Daoy (cell line): ENCODE results near the gene EGLN2. TPM values are rescaled to one million over a fixed set of nuclear protein-coding genes. Genes with fewer than 3 reads are reported as not detected.
"Not testable (repeated sequence)": the region's sequence is repeated elsewhere in the genome, so short reads cannot be mapped to it uniquely, and the experiment has no call there.

Experiments
- DNase-seq: peaks from one replicate; pipeline ENCODE4 v3.0.0-alpha.2; 2015; ENCODE audit warnings: low read depth
- total RNA-seq: library from RNA; depleted of rRNA; stranded (reverse); fragments of >200 nt; shearing (Covaris generic); gene quantifications from 2 replicates; pipeline ENCODE4 v1.2.3, GENCODE V29; 2014; rRNA removed

Gene EGLN2
- total RNA-seq: 46.0 and 54.7 TPM in 2 replicates

GRCh38 chr19:40798683-40799557 is at the start of gene EGLN2:
EGLN2 (plus strand) TSS chr19:40799191; CDS start chr19:40800573, 1,382 bp downstream.
- DNase-seq: peak; percentile 100

- peak; percentile 100 for DNase-seq
Measured at GRCh38 chr19:40750058-40750873, 48.7 kb upstream of the EGLN2 start, which contains the start of gene ACTMAP. ACTMAP (minus strand) TSS chr19:40750477; CDS start chr19:40749803, 674 bp downstream.

GRCh38 chr19:40750874-40751537 is 48.0 kb upstream of the EGLN2 start, which contains the start of gene SNRPA:
SNRPA (plus strand) TSS chr19:40751203; CDS start chr19:40751409, 206 bp downstream.
- peak; percentile 98 for DNase-seq

GRCh38 chr19:40752257-40752781 is 46.7 kb upstream of the EGLN2 start:
- DNase-seq: no peak

- DNase-seq: no peak
Measured at GRCh38 chr19:40754611-40755247, 44.3 kb upstream of the EGLN2 start.

GRCh38 chr19:40755248-40755624 is 43.8 kb upstream of the EGLN2 start:
- no peak for DNase-seq

DNA sequence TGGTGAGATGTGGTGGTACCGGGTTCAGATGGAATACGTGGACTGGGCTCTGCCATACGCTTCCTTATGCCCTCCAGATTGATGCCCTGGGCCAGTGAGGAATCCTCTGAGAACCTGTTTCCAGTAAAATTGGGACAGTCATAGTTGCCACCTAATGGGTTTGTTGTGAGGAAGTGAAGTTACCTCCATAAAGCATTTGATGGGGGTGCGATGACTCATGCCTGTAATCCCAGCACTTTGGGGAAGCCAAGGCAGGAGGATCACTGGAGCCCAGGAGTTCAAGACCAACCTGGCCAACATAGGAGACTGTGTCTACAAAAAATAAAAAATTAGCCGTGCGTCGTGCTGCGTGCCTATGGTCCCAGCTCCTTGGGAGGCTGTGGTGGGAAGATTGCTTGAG is 43.2 kb upstream of the EGLN2 start:
- DNase-seq: no peak

DNA sequence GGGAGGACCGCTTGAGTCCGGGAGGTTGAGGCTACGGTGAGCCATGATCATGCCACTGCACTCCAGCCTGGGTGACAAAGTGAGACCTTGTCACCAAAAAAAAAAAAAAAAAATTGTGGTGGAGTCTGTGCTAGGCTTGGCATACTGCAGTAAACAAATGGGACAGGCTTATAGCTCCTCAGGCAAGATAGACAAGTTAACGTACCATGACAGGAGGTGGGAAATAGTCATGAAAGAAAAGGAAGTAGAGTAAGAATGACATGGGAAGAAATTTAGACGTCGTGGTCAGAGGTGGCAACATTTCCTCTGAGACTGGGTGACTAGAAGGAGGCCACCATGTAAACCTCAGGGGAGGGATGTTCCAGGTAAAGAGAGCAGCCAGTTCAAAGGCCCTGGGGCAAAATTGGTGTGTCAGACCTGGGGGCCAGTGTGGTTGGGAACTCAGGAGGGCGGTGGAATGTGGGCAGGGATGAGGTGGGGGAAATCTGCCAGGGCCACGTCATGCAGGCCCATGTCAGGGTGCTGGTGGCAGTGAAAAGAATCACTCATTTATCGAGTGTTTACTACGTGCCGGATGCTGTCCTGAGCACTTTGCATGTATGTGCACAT is 42.4 kb upstream of the EGLN2 start:
- no peak for DNase-seq

DNA sequence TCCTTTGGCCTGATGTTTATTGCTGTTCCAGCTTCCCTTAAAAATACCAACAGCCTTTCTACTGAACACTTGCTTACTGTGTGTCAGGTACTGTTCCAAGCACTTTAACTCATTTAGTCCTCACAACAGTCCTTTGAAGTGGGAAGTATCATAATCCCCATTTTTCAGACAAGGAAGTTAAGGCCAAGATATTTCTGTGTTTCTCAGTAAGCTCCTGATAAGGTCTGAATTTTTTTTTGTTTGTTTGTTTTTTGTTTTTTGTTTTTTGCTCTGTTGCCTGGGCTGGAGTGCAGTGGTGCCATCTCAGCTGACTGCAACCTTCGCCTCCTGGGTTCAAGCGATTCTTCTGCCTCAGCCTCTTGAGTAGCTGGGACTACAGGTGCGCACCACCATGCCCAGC is 40.5 kb upstream of the EGLN2 start:
- no peak for DNase-seq

GRCh38 chr19:40759352-40759751 is 39.6 kb upstream of the EGLN2 start:
- DNase-seq: no peak

DNA sequence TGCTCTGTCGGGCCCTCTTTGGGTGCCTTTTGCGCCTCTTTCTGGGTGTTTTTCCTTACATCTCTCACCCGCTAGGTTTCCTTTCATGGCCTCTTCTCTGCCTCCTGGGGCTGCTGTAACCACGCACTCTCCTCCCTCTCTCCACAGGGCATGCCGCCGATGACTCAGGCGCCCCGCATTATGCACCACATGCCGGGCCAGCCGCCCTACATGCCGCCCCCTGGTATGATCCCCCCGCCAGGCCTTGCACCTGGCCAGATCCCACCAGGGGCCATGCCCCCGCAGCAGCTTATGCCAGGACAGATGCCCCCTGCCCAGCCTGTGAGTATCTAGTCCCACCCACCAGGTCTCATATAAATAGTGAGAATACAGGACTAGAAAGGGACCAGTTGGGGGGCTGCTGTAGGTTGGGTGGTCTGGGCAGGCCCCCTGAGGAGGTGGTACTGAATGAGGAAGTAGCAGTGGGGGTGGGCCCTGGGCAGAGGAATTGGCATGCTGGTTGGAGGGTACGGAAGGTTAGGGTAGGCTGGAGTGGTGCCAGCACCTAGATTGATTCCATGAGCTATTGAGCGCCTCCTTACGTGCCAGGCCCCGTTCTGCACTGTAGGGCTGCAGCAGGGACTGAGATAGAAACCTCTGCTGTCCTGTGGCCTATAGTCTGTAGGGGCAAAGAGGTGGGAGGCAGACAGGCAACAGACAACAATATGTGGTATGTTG is 36.1 kb upstream of the EGLN2 start:
- DNase-seq: no peak

- DNase-seq: no peak
Measured at GRCh38 chr19:40763526-40763925, 35.5 kb upstream of the EGLN2 start.

DNA sequence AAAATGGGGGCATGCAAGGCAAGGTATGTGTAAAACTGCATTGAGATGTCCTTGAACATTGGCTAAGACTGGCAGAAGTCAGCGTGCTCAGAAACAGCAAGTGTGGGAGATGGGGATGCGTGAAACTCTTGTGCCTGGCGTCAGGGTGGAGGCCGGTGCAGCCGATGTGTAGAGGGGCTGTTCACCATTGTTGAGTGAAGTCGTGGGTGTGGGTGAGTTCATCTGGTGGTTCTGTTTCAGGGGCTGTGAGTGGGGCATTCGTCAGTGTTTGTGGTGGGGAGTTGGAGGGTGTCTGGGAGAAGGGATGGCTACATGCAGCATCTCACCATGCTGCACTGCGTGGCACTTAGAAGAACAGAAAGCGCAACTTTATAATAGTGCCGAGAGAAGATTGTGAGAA is 35.0 kb upstream of the EGLN2 start:
- DNase-seq: no peak

DNA sequence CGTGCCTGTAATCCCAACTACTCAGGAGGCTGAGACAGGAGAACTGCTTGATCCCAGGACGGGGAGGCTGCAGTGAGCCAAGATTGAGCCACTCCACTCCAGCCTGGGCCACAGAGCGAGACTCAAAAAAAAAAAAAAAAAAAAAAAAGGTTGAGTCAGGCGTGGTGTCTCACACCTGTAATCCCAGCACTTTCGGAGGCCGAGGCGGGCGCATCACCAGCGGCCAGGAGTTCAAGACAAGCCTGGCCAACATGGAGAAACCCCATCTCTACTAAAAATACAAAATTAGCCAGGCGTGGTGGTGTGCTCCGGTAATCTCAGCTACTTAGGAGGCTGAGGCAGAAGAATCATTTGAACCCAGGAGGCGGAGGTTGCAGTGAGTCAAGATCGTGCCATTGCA is 32.6 kb upstream of the EGLN2 start:
- DNase-seq: not testable (repeated sequence)

- DNase-seq: no peak
Measured at GRCh38 chr19:40768869-40769268, 30.1 kb upstream of the EGLN2 start.

DNA sequence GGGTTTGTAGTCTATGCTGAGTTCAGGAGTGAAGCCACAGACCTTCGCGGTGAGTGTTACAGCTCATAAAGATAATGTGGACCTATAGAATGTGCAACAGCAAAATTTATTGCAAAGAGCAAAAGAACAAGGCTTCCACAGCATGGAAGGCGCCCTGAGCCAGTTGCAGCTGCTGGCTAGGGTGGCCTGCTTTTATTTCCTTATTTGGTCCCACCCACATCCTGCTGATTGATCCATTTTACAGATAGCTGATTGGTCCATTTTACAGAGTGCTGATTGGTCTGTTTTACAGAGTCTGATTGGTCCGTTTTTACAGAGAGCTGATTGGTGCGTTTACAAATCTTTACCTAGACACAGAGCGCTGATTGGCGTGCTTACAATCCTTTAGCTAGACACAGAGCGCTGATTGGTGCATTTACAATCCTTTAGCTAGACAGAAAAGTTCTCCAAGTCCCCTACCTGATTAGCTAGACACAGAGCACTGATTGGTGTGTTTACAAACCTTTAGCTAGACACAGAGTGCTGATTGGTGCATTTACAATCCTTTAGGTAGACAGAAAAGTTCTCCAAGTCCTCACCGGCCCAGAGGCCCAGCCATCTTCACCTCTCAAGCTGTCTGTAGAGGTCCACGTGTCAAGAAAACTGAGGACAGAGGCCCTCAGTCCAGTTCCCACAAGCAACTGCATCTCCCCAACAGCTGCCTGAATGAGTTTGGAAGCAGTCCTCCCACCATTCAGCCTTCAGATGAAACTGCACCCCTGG is 27.7 kb upstream of the EGLN2 start:
- not testable (repeated sequence) for DNase-seq

GRCh38 chr19:40774916-40775631 is 23.9 kb upstream of the EGLN2 start, which contains the start of gene MIA:
MIA (plus strand) TSS chr19:40775521; CDS start chr19:40775543, 22 bp downstream.
- DNase-seq: peak; percentile 36

DNA sequence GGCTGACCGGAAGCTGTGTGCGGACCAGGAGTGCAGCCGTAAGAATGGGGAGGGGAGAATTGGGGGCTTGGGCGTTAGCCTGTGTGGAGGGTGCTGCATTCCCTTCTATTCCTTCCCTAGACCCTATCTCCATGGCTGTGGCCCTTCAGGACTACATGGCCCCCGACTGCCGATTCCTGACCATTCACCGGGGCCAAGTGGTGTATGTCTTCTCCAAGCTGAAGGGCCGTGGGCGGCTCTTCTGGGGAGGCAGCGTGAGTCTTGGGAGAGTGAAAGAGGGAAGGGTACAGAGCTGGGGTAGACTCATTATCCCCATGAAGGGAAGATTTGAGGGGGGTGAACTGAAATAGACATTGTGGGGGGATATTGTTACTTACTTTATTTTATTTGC is 23.4 kb upstream of the EGLN2 start:
- no peak for DNase-seq

DNA sequence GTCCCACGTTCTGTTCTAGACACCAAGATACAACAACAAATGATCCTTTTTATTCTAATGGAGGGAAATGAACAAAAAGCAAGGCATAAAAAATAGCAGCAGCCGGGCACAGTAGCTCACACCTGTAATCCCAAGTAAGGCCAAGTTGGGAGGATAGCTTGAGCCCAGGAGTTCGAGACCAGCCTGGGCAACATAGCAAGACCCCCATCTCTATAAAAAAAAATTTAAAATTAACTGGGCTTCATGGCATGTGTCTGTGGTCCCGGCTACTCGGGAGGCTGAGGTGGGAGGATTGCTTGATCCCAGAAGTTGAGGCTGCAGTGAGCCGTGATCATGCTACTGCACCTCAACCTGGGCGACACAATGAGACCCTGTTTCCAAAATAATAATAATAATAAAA is 22.6 kb upstream of the EGLN2 start:
- DNase-seq: no peak
